Trophoblast cell (in vitro differentiated cells and primary cell): ENCODE results near the gene PJA2.

Experiments
- DNase-seq, 2 donors: peaks; one replicate each; pipeline ENCODE4 v3.0.0-alpha.2; 2016
- H2AFZ ChIP-seq: 2 replicates; pipeline ENCODE4 v1.6.1; 2013; ENCODE audit warnings: low read length, moderate library complexity, mild to moderate bottlenecking; ENCODE audit not compliant: insufficient read depth, poor library complexity
- H2AK5ac ChIP-seq: 2 replicates; pipeline ENCODE4 v1.6.1; 2013; ENCODE audit warnings: mild to moderate bottlenecking, low read length
- H2BK120ac ChIP-seq: 2 replicates; pipeline ENCODE4 v1.6.1; 2013; ENCODE audit warnings: low read length, mild to moderate bottlenecking, moderate library complexity; ENCODE audit not compliant: insufficient read depth, poor library complexity
- H2BK12ac ChIP-seq: 2 replicates; pipeline ENCODE4 v1.6.1; 2013; ENCODE audit warnings: mild to moderate bottlenecking, low read length, moderate library complexity
- H2BK5ac ChIP-seq: 2 replicates; pipeline ENCODE4 v1.6.1; 2013; ENCODE audit warnings: low read length, low read depth, moderate library complexity, mild to moderate bottlenecking; ENCODE audit not compliant: poor library complexity
- H3K14ac ChIP-seq: 2 replicates; pipeline ENCODE4 v1.6.1; 2013; ENCODE audit warnings: mild to moderate bottlenecking, low read length
- H3K18ac ChIP-seq: 2 replicates; pipeline ENCODE4 v1.6.1; 2013; ENCODE audit warnings: mild to moderate bottlenecking, low read length
- H3K23ac ChIP-seq: 2 replicates; pipeline ENCODE4 v1.6.1; 2013; ENCODE audit warnings: low read length
- H3K27ac ChIP-seq: 2 replicates; pipeline ENCODE4 v1.5.1; 2013; ENCODE audit warnings: low read depth, mild to moderate bottlenecking, inconsistent platforms, low read length, moderate library complexity
- H3K27me3 ChIP-seq: 2 replicates; pipeline ENCODE4 v1.6.1; 2013; ENCODE audit warnings: inconsistent platforms, mild to moderate bottlenecking, low read length, moderate library complexity; ENCODE audit not compliant: insufficient read depth
- H3K36me3 ChIP-seq, 2 experiments: 1 replicate in 1 of 2; 2 replicates in 1 of 2; pipeline ENCODE4 v1.6.1; 2013; ENCODE audit warnings: low read length in 2 of 2, mild to moderate bottlenecking in 2 of 2, moderate library complexity in 1 of 2; ENCODE audit not compliant: insufficient read depth in 2 of 2, control insufficient read depth in 1 of 2
- H3K4ac ChIP-seq: 2 replicates; pipeline ENCODE4 v1.6.1; 2013; ENCODE audit warnings: low read depth, mild to moderate bottlenecking, low read length, moderate library complexity
- H3K4me1 ChIP-seq, 2 experiments: 1 replicate in 1 of 2; 2 replicates in 1 of 2; pipeline ENCODE4 v1.6.1; 2013; ENCODE audit warnings: low read length in 2 of 2, mild to moderate bottlenecking in 2 of 2, moderate library complexity in 1 of 2; ENCODE audit not compliant: insufficient read depth in 2 of 2, control insufficient read depth in 1 of 2
- H3K4me2 ChIP-seq: 2 replicates; pipeline ENCODE4 v1.6.1; 2013; ENCODE audit warnings: inconsistent platforms, mild to moderate bottlenecking, low read length, moderate library complexity
- H3K4me3 ChIP-seq: 2 replicates; pipeline ENCODE4 v1.5.1; 2013; ENCODE audit warnings: mild to moderate bottlenecking, low read depth, low read length, inconsistent platforms
- H3K79me1 ChIP-seq: one replicate; pipeline ENCODE4 v1.6.1; 2013; ENCODE audit warnings: low read length
- H3K79me2 ChIP-seq: 2 replicates; pipeline ENCODE4 v1.6.1; 2013; ENCODE audit warnings: low read length, mild to moderate bottlenecking; ENCODE audit not compliant: control insufficient read depth, insufficient read depth, poor library complexity
- H3K9ac ChIP-seq: 2 replicates; pipeline ENCODE4 v1.6.1; 2013; ENCODE audit warnings: mild to moderate bottlenecking, low read length
- H3K9me3 ChIP-seq: 2 replicates; pipeline ENCODE4 v1.6.1; 2013; ENCODE audit warnings: low read depth, mild to moderate bottlenecking, control low read depth, inconsistent platforms, low read length; ENCODE audit not compliant: insufficient read depth
- H4K12ac ChIP-seq: 2 replicates; pipeline ENCODE4 v1.6.1; 2013; ENCODE audit warnings: low read depth, mild to moderate bottlenecking, low read length, moderate library complexity
- H4K8ac ChIP-seq: 2 replicates; pipeline ENCODE4 v1.6.1; 2013; ENCODE audit warnings: low read depth, mild to moderate bottlenecking, low read length, moderate library complexity
- H4K91ac ChIP-seq: one replicate; pipeline ENCODE4 v1.6.1; 2013; ENCODE audit warnings: low read depth, mild to moderate bottlenecking, low read length, moderate library complexity
- WGBS: extraction: QIAGEN DNeasy Blood & Tissue Kit; methylation state at CpG from one replicate; pipeline ENCODE4 v1.1.7; 2013; ENCODE audit warnings: missing lambda C conversion rate; ENCODE audit not compliant: insufficient read length, insufficient coverage; ENCODE audit errors: extremely low coverage; 5-methylcytosine and 5-hydroxymethylcytosine counted together

The PJA2 gene

DNA sequence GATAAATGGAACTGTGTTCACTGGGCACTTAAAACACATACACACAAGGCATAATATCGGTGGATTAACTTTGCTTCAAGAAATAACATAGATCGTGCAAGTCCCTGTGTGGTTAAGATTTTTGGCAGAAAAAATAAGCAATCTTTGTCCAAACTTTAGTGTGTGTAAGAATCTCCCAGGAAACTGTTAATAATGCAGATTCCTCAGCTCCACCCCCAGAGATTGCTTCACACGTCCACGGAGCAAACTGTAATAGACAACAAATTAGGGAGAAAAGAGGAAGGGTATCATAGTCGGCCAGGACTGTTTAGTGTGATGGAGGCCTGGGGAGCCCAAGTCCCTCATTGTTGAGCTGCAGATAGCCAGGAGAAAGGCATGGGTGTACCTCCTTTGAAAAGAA lies 84.8 kb downstream of the PJA2 start:
- no peak overlapping the region for H3K4me2 ChIP-seq
- no peak overlapping the region for H3K4ac ChIP-seq
- H3K23ac ChIP-seq, result no peak overlapping the region
- H3K79me2 ChIP-seq, result no peaks in the 10 kb centered on the region
- H2BK5ac ChIP-seq, result no peak overlapping the region
- no peaks in the 10 kb centered on the region for H3K27me3 ChIP-seq
- DNase-seq, result no peak
- H2AK5ac ChIP-seq, result no peak overlapping the region
- H3K27ac ChIP-seq, result no peak overlapping the region
- no peak overlapping the region for H3K4me3 ChIP-seq
- no CpG with 5 or more reads among the region's 5 CpGs for WGBS
- H3K4me1 ChIP-seq, result peaks cover 0 to 2% of the 10 kb centered on the region in 2 experiments
- no peak overlapping the region for H4K91ac ChIP-seq
- H2BK12ac ChIP-seq, result no peak overlapping the region
- H3K14ac ChIP-seq, result no peak overlapping the region
- no peaks in the 10 kb centered on the region for H3K79me1 ChIP-seq
- no peak overlapping the region for H2BK120ac ChIP-seq
- H2AFZ ChIP-seq, result no peak overlapping the region
- no peaks in the 10 kb centered on the region for H3K9me3 ChIP-seq
- no peak overlapping the region for H4K8ac ChIP-seq
- H3K9ac ChIP-seq, result no peak overlapping the region
- no peak overlapping the region for H4K12ac ChIP-seq
- no peaks in the 10 kb centered on the region for H3K36me3 ChIP-seq
- H3K18ac ChIP-seq, result no peak overlapping the region

DNA sequence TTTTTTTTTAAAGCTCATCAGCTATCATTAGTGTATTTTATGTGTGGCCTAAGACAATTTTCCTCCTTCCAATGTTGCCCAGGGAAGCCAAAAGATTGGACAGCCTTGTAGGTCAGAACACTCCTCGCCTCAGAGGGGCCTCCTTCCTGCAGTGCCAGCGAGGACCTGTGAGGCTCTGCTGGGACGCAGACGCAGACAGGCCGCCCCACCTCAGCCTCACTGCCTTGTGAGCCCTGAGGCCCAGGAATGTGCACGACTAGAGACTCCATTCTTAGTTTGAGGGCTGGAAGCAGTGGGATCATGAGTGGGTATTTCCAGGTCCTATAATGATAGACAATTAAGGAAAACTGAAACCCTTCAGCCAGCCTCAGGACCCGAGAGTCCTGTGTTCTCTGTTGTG lies 85.4 kb downstream of the PJA2 start:
- no peak overlapping the region for H3K23ac ChIP-seq
- no peak overlapping the region for H4K8ac ChIP-seq
- no peak overlapping the region for H2BK120ac ChIP-seq
- H3K4me1 ChIP-seq, result peaks cover 0 to 2% of the 10 kb centered on the region in 2 experiments
- no peak overlapping the region for H4K12ac ChIP-seq
- H3K18ac ChIP-seq, result no peak overlapping the region
- H3K9me3 ChIP-seq, result no peaks in the 10 kb centered on the region
- no peak overlapping the region for H3K4me3 ChIP-seq
- WGBS, result no CpG with 5 or more reads among the region's 7 CpGs
- H2AFZ ChIP-seq, result no peak overlapping the region
- no peak overlapping the region for H4K91ac ChIP-seq
- H2BK5ac ChIP-seq, result no peak overlapping the region
- no peak for DNase-seq
- H2BK12ac ChIP-seq, result no peak overlapping the region
- no peak overlapping the region for H3K27ac ChIP-seq
- H2AK5ac ChIP-seq, result no peak overlapping the region
- no peaks in the 10 kb centered on the region for H3K79me2 ChIP-seq
- no peaks in the 10 kb centered on the region for H3K36me3 ChIP-seq
- H3K9ac ChIP-seq, result no peak overlapping the region
- H3K4ac ChIP-seq, result no peak overlapping the region
- no peaks in the 10 kb centered on the region for H3K27me3 ChIP-seq
- H3K4me2 ChIP-seq, result no peak overlapping the region
- no peak overlapping the region for H3K14ac ChIP-seq
- H3K79me1 ChIP-seq, result no peaks in the 10 kb centered on the region

DNA sequence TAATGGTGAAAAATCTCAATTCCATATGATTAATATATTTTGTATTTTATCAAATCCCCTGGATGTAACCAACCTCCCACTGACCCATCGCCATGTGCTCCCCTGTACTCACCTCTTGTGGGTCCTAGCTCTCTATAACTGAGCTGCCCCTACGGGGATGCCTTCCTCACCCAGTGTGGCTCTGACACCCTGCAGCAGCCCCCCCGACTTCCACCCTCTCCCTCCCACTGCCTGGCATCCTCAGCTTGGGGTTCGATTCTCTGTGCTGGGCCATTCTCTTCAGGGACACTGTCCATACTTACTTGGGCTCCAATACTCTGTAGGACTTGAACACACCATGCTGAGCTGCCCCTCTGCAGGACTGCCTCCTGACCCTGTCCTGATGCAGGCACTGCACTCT lies 87.1 kb downstream of the PJA2 start:
- H2BK12ac ChIP-seq, result no peak overlapping the region
- no peak overlapping the region for H3K4me3 ChIP-seq
- H3K27ac ChIP-seq, result no peak overlapping the region
- no peak overlapping the region for H4K91ac ChIP-seq
- H3K4me1 ChIP-seq, result peaks cover 0 to 2% of the 10 kb centered on the region in 2 experiments
- H3K14ac ChIP-seq, result no peak overlapping the region
- H3K18ac ChIP-seq, result no peak overlapping the region
- no peaks in the 10 kb centered on the region for H3K36me3 ChIP-seq
- H3K79me2 ChIP-seq, result no peaks in the 10 kb centered on the region
- H2BK120ac ChIP-seq, result no peak overlapping the region
- H4K12ac ChIP-seq, result no peak overlapping the region
- no peaks in the 10 kb centered on the region for H3K27me3 ChIP-seq
- DNase-seq, result no peak
- H4K8ac ChIP-seq, result no peak overlapping the region
- H3K79me1 ChIP-seq, result no peaks in the 10 kb centered on the region
- no peak overlapping the region for H2AK5ac ChIP-seq
- no peaks in the 10 kb centered on the region for H3K9me3 ChIP-seq
- no CpG with 5 or more reads among the region's 4 CpGs for WGBS
- H2AFZ ChIP-seq, result no peak overlapping the region
- no peak overlapping the region for H3K23ac ChIP-seq
- no peak overlapping the region for H3K9ac ChIP-seq
- H3K4ac ChIP-seq, result no peak overlapping the region
- H2BK5ac ChIP-seq, result no peak overlapping the region
- H3K4me2 ChIP-seq, result no peak overlapping the region

DNA sequence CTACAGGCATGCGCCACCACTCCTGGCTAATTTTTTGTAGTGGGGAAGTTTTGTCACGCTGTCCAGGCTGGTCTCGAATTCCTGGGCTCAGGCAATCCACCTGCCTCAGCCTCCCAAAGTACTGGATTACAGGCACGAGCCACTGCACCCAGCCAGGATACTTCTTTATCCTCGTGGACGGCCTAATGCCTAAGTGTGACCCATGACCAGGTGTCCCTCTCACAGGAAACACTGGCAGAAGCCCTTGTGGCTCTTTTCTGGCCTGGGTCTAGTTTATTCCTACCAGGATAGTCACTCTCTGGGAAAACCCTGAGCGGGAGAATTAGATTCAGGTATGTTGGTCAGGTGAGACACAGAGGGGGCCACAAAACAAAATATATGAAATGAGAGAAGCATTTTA lies 90.4 kb downstream of the PJA2 start:
- H2AFZ ChIP-seq, result no peak overlapping the region
- no peaks in the 10 kb centered on the region for H3K9me3 ChIP-seq
- no peaks in the 10 kb centered on the region for H3K27me3 ChIP-seq
- H3K4ac ChIP-seq, result no peak overlapping the region
- H3K4me3 ChIP-seq, result no peak overlapping the region
- H3K23ac ChIP-seq, result no peak overlapping the region
- no peak overlapping the region for H2AK5ac ChIP-seq
- no peak overlapping the region for H3K9ac ChIP-seq
- H3K14ac ChIP-seq, result no peak overlapping the region
- no peak overlapping the region for H2BK12ac ChIP-seq
- no peak for DNase-seq
- no peak overlapping the region for H2BK120ac ChIP-seq
- H3K79me2 ChIP-seq, result no peaks in the 10 kb centered on the region
- H3K79me1 ChIP-seq, result no peaks in the 10 kb centered on the region
- no peaks in the 10 kb centered on the region for H3K36me3 ChIP-seq
- H2BK5ac ChIP-seq, result no peak overlapping the region
- peaks cover 0 to 1% of the 10 kb centered on the region in 2 experiments for H3K4me1 ChIP-seq
- no CpG with 5 or more reads among the region's 7 CpGs for WGBS
- H3K18ac ChIP-seq, result no peak overlapping the region
- no peak overlapping the region for H3K4me2 ChIP-seq
- no peak overlapping the region for H4K91ac ChIP-seq
- H4K12ac ChIP-seq, result no peak overlapping the region
- H4K8ac ChIP-seq, result no peak overlapping the region
- H3K27ac ChIP-seq, result no peak overlapping the region
